GM12892 (cell line): ENCODE data around the gene PITPNC1.

ENCODE experiments used
- POLR2A ChIP-seq: IDR thresholded peaks from 2 replicates; pipeline ENCODE4 v1.6.1; 2011; ENCODE audit warnings: low read depth, low read length, control low read depth
- POLR2AphosphoS5 ChIP-seq: IDR thresholded peaks from 2 replicates; pipeline ENCODE4 v1.6.1; 2011; ENCODE audit warnings: low read depth, low read length, control low read depth
- TAF1 ChIP-seq: IDR thresholded peaks from 2 replicates; pipeline ENCODE4 v1.6.1; 2011; ENCODE audit warnings: low read depth, mild to moderate bottlenecking, control low read depth, low read length, borderline replicate concordance

GRCh38 chr17:67441052-67441895 is 64.2 kb downstream of the PITPNC1 start:
- TF ChIP-seq POLR2A (no peak), POLR2AphosphoS5 (0 out of 2 replicates have a peak, but pooled peaks have one; percentile 43), TAF1 (no peak)
